ENCODE data around the gene CACNG4.

DNA sequence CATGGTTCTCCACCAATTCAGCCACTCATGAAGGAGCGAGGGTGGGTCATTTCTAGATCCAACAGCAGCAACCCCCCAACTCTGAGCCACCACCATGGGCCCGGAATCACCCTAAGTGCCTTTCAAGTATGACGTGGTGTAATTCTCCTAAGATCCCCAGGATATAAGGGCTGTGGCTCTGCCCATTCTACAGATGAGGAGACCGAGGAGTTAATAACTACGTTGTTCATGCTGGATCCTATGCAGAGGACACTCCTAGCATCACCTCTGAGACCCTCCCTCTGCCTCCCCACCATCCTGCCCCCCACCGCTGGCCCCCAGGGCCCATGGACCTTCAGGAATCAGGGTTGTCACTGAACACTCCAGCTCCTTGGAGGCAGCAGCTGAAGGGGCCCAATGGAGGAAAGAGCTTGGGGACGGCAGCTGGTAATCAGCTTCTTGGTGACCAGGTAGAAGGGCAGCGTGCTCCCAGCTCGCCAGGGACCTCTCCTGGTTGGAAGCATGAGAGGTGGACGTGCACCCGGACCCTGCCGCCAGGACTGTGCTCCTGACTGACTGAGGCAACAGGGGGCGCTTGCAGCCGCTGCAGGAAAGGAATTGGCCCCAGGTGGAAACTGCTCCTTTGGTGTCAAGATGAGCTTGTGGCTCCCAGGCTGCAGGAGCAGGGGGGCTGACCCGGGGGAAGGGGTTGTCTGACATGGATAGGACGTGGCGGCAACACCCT lies 51.7 kb downstream of the CACNG4 start:
- TF ChIP-seq, protein P1, sequence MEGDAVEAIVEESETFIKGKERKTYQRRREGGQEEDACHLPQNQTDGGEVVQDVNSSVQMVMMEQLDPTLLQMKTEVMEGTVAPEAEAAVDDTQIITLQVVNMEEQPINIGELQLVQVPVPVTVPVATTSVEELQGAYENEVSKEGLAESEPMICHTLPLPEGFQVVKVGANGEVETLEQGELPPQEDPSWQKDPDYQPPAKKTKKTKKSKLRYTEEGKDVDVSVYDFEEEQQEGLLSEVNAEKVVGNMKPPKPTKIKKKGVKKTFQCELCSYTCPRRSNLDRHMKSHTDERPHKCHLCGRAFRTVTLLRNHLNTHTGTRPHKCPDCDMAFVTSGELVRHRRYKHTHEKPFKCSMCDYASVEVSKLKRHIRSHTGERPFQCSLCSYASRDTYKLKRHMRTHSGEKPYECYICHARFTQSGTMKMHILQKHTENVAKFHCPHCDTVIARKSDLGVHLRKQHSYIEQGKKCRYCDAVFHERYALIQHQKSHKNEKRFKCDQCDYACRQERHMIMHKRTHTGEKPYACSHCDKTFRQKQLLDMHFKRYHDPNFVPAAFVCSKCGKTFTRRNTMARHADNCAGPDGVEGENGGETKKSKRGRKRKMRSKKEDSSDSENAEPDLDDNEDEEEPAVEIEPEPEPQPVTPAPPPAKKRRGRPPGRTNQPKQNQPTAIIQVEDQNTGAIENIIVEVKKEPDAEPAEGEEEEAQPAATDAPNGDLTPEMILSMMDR (IDR thresholded peaks at IDR 0.05): no peak
- TF ChIP-seq POLR2AphosphoS5 (IDR thresholded peaks at IDR 0.05) (no peak), POLR2A (IDR thresholded peaks at IDR 0.05) (no peak), EP300 (IDR thresholded peaks at IDR 0.05; ENCODE audit: low read depth) (no peak)
